ENCODE results near the gene C1orf167. TPM values are rescaled to one million over a fixed set of nuclear protein-coding genes. Genes with fewer than 3 reads are reported as not detected.

C1orf167 gene
- 0.37 TPM for polyA plus RNA-seq (2013, experiment 1 of 2)
- polyA plus RNA-seq (2013, experiment 2 of 2): 0.46 TPM

- Histone ChIP-seq H3K9me3 (ENCODE audit: control insufficient read depth, low read length) (no peaks in the 10 kb centered on the region), H3K4me3 (ENCODE audit: extremely low read depth, insufficient read depth, low read length, poor library complexity, severe bottlenecking) (peak within 1 kb of the TSS; percentile 3), H3K4me1 (ENCODE audit: control insufficient read depth, insufficient read depth, low read length, poor library complexity, severe bottlenecking) (no peaks in the 10 kb centered on the region), H3K27ac (ENCODE audit: low read depth, low read length, severe bottlenecking) (no peak within 1 kb of the TSS), H3K36me3 (ENCODE audit: control insufficient read depth, insufficient read depth, low read length) (no peaks in the 10 kb centered on the region)
- WGBS, 2 experiments (ENCODE audit: insufficient coverage in 2 of 2): 7 to 10% methylated on average over 25 to 27 of the region's 29 CpGs
Observed at GRCh38 chr1:11761988-11762406, at the start of gene C1orf167. Gene C1orf167 (plus strand): TSS chr1:11762193. CDS start chr1:11764401, 2,208 bp downstream.

DNA sequence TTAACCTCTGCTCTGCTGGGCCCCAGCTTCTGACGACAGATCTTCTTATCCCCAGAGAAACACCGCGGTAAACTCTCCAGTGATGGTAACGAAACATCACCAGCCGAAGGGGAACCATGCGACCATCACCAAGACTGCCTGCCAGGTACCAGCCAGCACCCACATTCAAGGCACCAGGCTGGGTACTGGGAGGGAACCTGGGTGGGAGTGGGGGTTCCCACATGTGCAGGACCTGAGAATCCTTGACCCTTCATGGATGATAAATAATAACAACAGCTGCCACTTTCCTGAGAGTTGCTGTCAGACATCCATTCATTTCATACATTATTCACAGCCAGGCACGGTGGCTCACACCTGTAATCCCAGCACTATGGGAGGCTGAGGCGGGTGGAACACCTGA, 49.7 kb upstream of the C1orf167 start:
- Histone ChIP-seq H3K27ac (ENCODE audit: low read depth, low read length, severe bottlenecking) (no peak overlapping the region), H3K36me3 (ENCODE audit: control insufficient read depth, insufficient read depth, low read length) (no peaks in the 10 kb centered on the region)
- WGBS, 2 experiments (ENCODE audit: insufficient coverage in 2 of 2): 89 to 96% methylated on average over 5 to 7 of the region's 8 CpGs

DNA sequence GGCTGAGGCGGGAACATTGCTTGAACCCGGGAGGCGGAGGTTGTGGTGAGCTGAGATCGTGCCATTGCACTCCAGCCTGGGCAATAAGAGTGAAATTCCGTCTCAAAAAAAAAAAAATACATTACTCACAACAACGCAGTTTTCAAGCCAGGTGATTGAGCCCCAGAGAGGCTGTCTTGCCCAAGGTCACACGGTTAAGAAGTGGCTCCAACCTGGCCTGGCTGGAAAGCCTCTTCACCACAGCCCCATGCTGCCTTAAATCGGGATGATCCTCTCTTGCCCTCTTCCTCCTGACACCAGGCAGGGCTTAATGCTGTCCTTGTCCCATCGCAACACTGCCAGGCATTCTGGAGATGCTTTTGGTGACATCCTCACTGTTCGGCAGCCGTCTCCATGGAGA, 48.9 kb upstream of the C1orf167 start:
- Histone ChIP-seq H3K4me1 (ENCODE audit: control insufficient read depth, insufficient read depth, low read length, poor library complexity, severe bottlenecking) (no peaks in the 10 kb centered on the region), H3K27ac (ENCODE audit: low read depth, low read length, severe bottlenecking) (no peak overlapping the region), H3K9me3 (ENCODE audit: control insufficient read depth, low read length) (no peaks in the 10 kb centered on the region), H3K36me3 (ENCODE audit: control insufficient read depth, insufficient read depth, low read length) (no peaks in the 10 kb centered on the region), H3K4me3 (ENCODE audit: extremely low read depth, insufficient read depth, low read length, poor library complexity, severe bottlenecking) (no peak overlapping the region)
- WGBS, 2 experiments (ENCODE audit: insufficient coverage in 2 of 2): 86 to 95% methylated on average over 9 of the region's 11 CpGs

More for the DNA sequence above, 49.7 kb upstream of the C1orf167 start:
- H3K9me3 ChIP-seq (ENCODE audit: control insufficient read depth, low read length): no peaks in the 10 kb centered on the region
- H3K4me1 ChIP-seq (ENCODE audit: control insufficient read depth, insufficient read depth, low read length, poor library complexity, severe bottlenecking): no peaks in the 10 kb centered on the region
- no peak overlapping the region for H3K4me3 ChIP-seq (ENCODE audit: extremely low read depth, insufficient read depth, low read length, poor library complexity, severe bottlenecking)

GRCh38 chr1:11714831-11715575, 47.0 kb upstream of the C1orf167 start:
- no peaks in the 10 kb centered on the region for H3K36me3 ChIP-seq (ENCODE audit: control insufficient read depth, insufficient read depth, low read length)
- no peaks in the 10 kb centered on the region for H3K4me1 ChIP-seq (ENCODE audit: control insufficient read depth, insufficient read depth, low read length, poor library complexity, severe bottlenecking)
- H3K4me3 ChIP-seq (ENCODE audit: extremely low read depth, insufficient read depth, low read length, poor library complexity, severe bottlenecking): no peak overlapping the region
- H3K9me3 ChIP-seq (ENCODE audit: control insufficient read depth, low read length): no peaks in the 10 kb centered on the region
- H3K27ac ChIP-seq (ENCODE audit: low read depth, low read length, severe bottlenecking): no peak overlapping the region
- WGBS, 2 experiments (ENCODE audit: insufficient coverage in 2 of 2): 95% methylated on average over 13 to 20 of the region's 24 CpGs

- H3K4me3 ChIP-seq (ENCODE audit: extremely low read depth, insufficient read depth, low read length, poor library complexity, severe bottlenecking): no peak overlapping the region
- no peaks in the 10 kb centered on the region for H3K36me3 ChIP-seq (ENCODE audit: control insufficient read depth, insufficient read depth, low read length)
- H3K9me3 ChIP-seq (ENCODE audit: control insufficient read depth, low read length): no peaks in the 10 kb centered on the region
- 26 to 53% methylated on average over 19 to 33 of the region's 44 CpGs for WGBS, 2 experiments (ENCODE audit: insufficient coverage in 2 of 2)
- no peaks in the 10 kb centered on the region for H3K4me1 ChIP-seq (ENCODE audit: control insufficient read depth, insufficient read depth, low read length, poor library complexity, severe bottlenecking)
- H3K27ac ChIP-seq (ENCODE audit: low read depth, low read length, severe bottlenecking): no peak overlapping the region
Observed at GRCh38 chr1:11719313-11720032, 42.5 kb upstream of the C1orf167 start.

GRCh38 chr1:11720033-11720376, 42.0 kb upstream of the C1orf167 start:
- Histone ChIP-seq H3K9me3 (ENCODE audit: control insufficient read depth, low read length) (no peaks in the 10 kb centered on the region), H3K4me1 (ENCODE audit: control insufficient read depth, insufficient read depth, low read length, poor library complexity, severe bottlenecking) (no peaks in the 10 kb centered on the region), H3K36me3 (ENCODE audit: control insufficient read depth, insufficient read depth, low read length) (no peaks in the 10 kb centered on the region), H3K4me3 (ENCODE audit: extremely low read depth, insufficient read depth, low read length, poor library complexity, severe bottlenecking) (no peak overlapping the region), H3K27ac (ENCODE audit: low read depth, low read length, severe bottlenecking) (no peak overlapping the region)
- WGBS, 2 experiments (ENCODE audit: insufficient coverage in 2 of 2): 89 to 97% methylated on average over 11 to 12 of the region's 12 CpGs

DNA sequence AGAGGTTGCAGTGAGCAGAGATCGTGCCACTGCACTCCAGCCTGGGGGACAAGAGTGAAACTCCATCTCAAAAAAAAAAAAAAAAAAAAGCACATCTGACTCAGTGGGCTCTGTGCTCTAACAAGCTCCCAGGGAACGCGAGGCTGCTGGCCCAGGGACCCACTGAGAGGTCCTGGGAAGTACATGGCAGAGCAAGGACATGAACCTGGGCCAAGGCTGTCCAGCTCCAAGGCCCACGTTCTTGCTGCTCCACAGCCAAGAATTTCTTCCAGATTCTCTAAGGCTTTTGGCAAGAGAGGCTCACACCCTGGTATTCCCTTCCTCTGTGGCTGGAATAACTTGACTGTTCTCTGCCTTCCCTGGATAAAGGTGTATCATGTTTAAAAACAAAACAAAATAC, 41.5 kb upstream of the C1orf167 start:
- Histone ChIP-seq H3K27ac (ENCODE audit: low read depth, low read length, severe bottlenecking) (no peak overlapping the region), H3K9me3 (ENCODE audit: control insufficient read depth, low read length) (no peaks in the 10 kb centered on the region), H3K4me1 (ENCODE audit: control insufficient read depth, insufficient read depth, low read length, poor library complexity, severe bottlenecking) (no peaks in the 10 kb centered on the region), H3K36me3 (ENCODE audit: control insufficient read depth, insufficient read depth, low read length) (no peaks in the 10 kb centered on the region), H3K4me3 (ENCODE audit: extremely low read depth, insufficient read depth, low read length, poor library complexity, severe bottlenecking) (no peak overlapping the region)
- 87 to 100% methylated on average over 3 to 4 of the region's 4 CpGs for WGBS, 2 experiments (ENCODE audit: insufficient coverage in 2 of 2)

DNA sequence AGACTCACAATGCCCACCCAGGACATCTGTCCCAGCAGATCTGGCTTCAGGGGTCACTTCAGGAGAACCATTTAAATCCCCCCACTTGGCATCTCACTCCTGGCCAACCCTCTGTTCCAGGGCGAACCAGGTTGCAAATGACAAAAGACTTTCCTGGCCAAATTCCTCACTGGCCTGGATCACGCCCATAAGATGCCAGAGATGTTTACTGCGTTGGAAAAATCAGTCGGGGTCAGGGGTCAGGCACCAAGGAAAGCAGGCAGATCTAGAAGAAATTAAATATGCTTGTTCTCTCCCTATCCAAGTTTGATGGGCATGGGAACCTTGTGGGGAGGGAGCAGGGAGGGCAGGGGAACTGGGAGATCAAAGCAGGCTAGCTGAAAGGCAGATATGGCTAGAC, 40.7 kb upstream of the C1orf167 start:
- H3K4me1 ChIP-seq (ENCODE audit: control insufficient read depth, insufficient read depth, low read length, poor library complexity, severe bottlenecking): no peaks in the 10 kb centered on the region
- H3K36me3 ChIP-seq (ENCODE audit: control insufficient read depth, insufficient read depth, low read length): no peaks in the 10 kb centered on the region
- WGBS, 2 experiments (ENCODE audit: insufficient coverage in 2 of 2): 85 to 96% methylated on average over 3 of the region's 4 CpGs
- no peak overlapping the region for H3K27ac ChIP-seq (ENCODE audit: low read depth, low read length, severe bottlenecking)
- H3K4me3 ChIP-seq (ENCODE audit: extremely low read depth, insufficient read depth, low read length, poor library complexity, severe bottlenecking): no peak overlapping the region
- no peaks in the 10 kb centered on the region for H3K9me3 ChIP-seq (ENCODE audit: control insufficient read depth, low read length)

DNA sequence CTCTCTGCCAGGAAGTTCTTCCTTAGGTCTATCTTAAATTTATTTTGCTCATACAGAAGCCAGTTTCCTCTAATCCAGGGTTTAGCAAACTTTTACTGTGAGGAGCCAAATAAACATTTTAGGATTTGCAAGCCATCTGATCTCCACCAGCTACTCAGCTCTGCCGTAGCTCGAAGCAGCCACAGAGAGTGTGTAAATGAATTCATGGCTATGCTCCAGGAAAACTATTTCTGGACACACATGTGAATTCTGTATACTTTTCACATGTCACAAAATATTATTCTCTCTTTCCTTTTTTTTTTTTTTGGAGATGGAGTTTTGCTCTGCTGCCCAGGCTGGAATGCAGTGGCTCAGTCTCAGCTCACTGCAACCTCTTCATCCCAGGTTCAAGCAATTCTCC, 39.5 kb upstream of the C1orf167 start:
- Histone ChIP-seq H3K36me3 (ENCODE audit: control insufficient read depth, insufficient read depth, low read length) (no peaks in the 10 kb centered on the region), H3K27ac (ENCODE audit: low read depth, low read length, severe bottlenecking) (no peak overlapping the region), H3K4me3 (ENCODE audit: extremely low read depth, insufficient read depth, low read length, poor library complexity, severe bottlenecking) (no peak overlapping the region), H3K4me1 (ENCODE audit: control insufficient read depth, insufficient read depth, low read length, poor library complexity, severe bottlenecking) (no peaks in the 10 kb centered on the region), H3K9me3 (ENCODE audit: control insufficient read depth, low read length) (no peaks in the 10 kb centered on the region)
- 86 to 100% methylated on average over 1 to 2 of the region's 2 CpGs for WGBS, 2 experiments (ENCODE audit: insufficient coverage in 2 of 2)

DNA sequence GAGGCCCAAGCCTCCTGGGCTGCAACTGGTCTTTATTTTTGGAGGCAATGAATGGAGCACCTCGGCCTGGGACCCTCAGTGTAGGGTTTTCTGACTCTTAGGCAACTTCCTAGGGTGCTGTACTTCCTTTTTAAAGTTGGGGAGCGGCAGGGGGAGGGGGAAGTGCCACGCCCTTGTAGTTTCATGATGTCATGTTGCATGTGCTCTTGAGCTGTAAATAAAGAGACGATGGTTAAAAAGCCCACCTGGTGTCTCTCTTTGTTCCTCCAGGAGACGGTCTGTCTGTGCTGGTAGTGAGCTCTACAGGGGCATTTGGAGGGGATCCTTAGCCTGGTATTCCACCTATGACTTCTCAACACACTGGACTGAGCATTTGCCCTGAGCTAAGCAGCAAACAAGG, 36.4 kb upstream of the C1orf167 start:
- Histone ChIP-seq H3K36me3 (ENCODE audit: control insufficient read depth, insufficient read depth, low read length) (no peaks in the 10 kb centered on the region), H3K27ac (ENCODE audit: low read depth, low read length, severe bottlenecking) (no peak overlapping the region), H3K4me1 (ENCODE audit: control insufficient read depth, insufficient read depth, low read length, poor library complexity, severe bottlenecking) (peaks cover 16% of the 10 kb centered on the region), H3K9me3 (ENCODE audit: control insufficient read depth, low read length) (no peaks in the 10 kb centered on the region), H3K4me3 (ENCODE audit: extremely low read depth, insufficient read depth, low read length, poor library complexity, severe bottlenecking) (no peak overlapping the region)
- WGBS, 2 experiments (ENCODE audit: insufficient coverage in 2 of 2): 74 to 77% methylated on average over 5 of the region's 5 CpGs

- Histone ChIP-seq H3K4me3 (ENCODE audit: extremely low read depth, insufficient read depth, low read length, poor library complexity, severe bottlenecking) (no peak overlapping the region), H3K27ac (ENCODE audit: low read depth, low read length, severe bottlenecking) (no peak overlapping the region), H3K36me3 (ENCODE audit: control insufficient read depth, insufficient read depth, low read length) (no peaks in the 10 kb centered on the region), H3K4me1 (ENCODE audit: control insufficient read depth, insufficient read depth, low read length, poor library complexity, severe bottlenecking) (peaks cover 25% of the 10 kb centered on the region), H3K9me3 (ENCODE audit: control insufficient read depth, low read length) (no peaks in the 10 kb centered on the region)
- WGBS, 2 experiments (ENCODE audit: insufficient coverage in 2 of 2): 100% methylated on average over 2 to 3 of the region's 4 CpGs
Observed at GRCh38 chr1:11727119-11727518, 34.9 kb upstream of the C1orf167 start.

Data from mesodermal cell (in vitro differentiated cells).